NCI-H345 treated with DMSO at 0.1 percent for 48 hours (cell line): ENCODE measurements around the gene MCC.

ENCODE experiments used
- DNase-seq: peaks from one replicate; lab custom pipeline; 2025; ENCODE audit not compliant: unreplicated experiment; lab: John Stamatoyannopoulos, UW

Gene MCC

DNA sequence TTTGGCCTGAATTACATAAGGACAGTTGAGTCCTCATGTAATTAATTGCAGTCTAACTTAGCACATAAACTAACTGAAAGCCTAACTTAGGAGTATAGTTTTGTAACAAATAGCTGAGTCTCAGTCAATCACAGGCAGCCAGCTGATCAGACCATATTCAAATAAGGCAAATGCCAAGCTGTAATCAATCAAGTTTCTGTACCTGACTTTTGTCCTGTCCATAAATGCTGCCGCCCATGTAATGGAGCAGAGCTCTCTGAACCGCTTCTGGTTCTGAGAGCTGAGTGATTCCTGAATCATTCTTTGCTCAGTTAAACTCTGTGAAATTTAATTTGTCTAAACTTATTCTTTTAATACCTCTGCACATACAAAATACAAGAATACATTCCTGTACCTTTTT lies 158.3 kb downstream of the MCC start:
- no peak for DNase-seq

DNA sequence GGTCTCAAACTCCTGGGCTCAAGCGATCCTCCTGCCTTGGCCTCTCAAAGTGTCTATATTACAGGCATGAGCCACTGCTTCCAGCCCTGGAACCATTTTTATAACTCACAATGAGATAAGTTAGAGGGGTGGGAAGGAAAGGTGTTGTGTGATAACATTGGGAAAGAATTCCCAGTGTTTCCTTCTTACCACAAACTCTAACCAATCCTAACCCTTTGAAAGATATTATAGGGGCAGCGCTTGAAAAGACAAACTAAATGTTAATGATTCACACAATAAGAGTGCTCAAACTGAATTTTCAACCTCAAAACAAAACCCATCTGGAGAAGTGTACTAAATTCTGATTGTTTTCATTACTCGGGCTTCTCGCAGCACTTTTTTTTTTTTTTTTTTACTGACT lies 163.2 kb downstream of the MCC start:
- no peak for DNase-seq

GRCh38 chr5:113321276-113321675 lies 167.0 kb downstream of the MCC start:
- no peak for DNase-seq

GRCh38 chr5:113320273-113320780 lies 167.9 kb downstream of the MCC start:
- DNase-seq, result no peak

DNA sequence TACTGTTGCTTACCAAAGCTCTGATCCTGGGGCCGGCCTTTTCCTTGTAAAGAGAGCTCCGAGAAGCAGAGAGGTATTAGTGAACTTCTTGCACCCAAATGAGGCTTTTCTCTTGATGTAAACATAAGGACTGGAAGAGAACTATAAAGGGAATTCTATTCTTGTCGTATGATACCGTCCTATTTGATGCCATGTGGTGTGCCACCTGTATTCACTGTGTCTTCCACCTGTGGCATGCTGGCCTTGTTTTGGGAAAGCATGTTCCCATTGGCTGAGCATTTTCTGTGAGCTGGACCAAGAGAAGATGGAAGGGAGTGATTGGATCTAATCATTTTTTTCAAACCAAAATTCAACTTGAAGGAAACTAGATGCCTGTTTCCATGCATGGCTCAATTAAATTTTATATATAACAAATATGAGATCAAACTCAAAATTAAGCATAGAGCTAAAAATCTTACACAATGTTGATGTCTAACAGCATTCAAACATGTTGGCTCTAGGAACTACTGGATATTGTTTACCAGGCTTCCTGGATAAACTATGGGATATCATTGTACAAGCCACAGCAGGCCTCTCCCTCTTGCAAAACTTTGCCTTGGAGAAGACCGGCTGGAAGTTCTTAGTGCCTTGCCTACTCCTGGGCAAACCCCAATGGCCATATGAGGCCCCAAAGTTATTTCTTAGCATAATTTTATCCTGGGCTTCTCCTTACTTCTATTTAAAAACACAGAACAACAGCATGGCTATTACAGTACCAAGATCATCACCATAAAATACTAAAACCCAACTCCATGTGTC lies 168.8 kb downstream of the MCC start:
- DNase-seq, result no peak

DNA sequence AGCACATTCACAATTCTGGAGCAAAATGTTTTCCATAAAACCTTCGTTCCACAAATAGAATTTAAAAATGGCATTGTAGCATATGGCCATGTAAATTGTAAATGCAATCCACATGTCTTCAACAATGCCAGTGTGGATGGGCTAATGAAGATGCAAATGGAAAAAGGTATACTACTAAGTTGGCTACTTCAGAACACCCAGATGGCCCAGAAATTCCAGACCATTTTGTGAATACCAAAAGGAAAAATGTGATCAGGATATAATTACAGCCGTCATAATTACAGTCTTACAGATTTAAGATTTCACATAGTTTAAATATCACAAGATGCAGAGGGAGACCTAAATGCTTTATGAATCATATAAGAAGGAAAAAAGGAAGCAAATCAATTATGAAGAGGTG lies 170.6 kb downstream of the MCC start:
- DNase-seq, result no peak

DNA sequence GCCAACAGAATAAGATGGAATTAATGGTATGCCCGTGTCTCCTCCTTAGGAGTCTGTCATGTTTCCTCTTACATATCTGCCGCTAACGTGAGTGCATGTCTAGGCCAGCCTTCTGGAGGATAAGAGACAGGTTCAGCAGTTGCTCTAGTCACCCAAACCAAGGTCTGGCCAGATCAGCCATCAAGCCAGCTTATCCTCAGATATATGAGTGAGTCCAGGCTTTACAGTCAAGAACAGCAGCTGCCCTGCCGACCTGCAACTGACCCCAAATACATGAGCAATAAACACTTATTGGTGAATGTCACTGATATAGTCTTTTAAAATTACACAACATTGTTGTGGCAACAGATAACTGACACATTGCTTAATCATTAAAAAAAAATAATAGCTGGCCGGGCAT lies 177.0 kb downstream of the MCC start:
- no peak for DNase-seq

- DNase-seq, result no peak
Observed at GRCh38 chr5:113302120-113302519, 186.1 kb downstream of the MCC start.

- no peak for DNase-seq
Observed at GRCh38 chr5:113299591-113299990, 188.7 kb downstream of the MCC start.

DNA sequence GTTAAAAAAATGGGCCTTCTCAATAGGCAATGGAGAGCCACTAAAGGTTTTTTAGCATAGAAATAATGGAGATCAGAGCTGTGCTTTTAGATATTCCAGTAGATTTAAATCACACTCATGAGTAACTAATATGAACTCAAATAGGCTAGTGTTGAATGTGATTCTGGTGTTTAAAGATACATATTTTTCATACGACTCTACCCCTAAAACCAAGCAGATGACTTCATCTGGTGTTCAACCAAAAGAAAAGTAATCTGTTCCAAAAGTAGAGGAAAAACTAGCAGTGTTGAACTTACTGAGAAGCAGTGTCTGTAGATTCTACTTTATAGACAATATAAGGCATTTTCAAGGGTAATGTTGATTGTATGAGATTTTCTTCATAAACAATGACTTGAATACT lies 191.6 kb downstream of the MCC start:
- DNase-seq, result no peak

GRCh38 chr5:113295111-113295539 lies 193.1 kb downstream of the MCC start:
- DNase-seq, result no peak

GRCh38 chr5:113294311-113295110 lies 193.7 kb downstream of the MCC start:
- no peak for DNase-seq

DNA sequence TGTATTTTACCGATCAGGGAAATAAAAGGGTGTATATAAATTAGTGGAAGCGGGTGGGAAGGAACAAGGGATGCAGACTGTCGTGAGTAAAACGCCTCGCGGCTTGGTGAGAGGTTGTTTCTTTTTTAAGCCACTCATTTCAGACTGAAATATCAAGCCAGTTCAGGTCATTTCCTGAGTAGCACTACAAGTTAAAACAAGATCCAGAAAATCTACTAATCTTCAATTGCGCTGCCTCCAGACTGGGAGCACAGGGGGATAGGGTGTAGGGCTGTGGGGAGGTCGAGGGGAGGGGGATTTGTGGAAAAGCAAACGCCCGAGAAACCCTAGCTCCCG lies 194.3 kb downstream of the MCC start:
- no peak for DNase-seq

DNA sequence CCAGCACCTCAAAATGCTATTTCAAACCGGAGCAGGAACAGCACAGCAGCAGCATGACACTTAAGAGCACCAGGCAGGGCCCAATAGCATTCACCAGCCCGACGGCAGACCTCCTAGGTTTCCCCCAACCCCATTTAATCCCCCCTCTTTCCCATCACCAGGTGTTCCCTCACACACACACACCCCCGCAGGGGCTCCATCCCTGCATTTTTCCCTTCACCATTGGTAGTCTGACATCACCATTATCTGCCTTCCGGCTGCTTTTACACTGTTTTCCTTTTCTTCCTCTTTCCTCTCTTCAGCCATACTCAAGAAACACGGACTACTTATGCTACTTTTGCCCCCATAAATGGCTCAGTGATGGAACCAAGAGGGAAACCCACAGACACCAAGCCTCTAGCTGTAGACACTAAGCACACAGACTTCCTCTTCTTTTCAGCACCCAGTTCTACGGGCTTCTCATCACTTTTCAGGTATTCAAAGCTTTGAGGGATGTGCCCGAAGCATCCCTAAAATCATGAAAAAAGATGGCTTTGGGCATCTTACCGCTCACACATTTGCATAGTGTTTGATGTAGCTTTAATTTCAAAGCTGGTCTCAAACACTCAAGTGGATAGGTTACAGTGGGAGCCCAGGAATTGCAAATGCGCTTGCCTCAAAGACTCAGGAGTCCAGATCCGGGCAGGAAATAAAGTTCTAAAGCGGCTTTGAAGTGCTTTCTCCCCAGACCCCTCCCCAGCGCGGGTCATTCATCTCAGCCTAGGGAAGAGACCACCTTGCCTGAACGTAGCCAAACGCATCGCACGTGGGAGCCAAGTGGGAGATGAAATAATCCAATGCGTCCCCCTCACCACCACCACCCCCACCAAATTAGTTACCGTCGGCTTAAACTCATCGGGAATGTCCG lies 194.9 kb downstream of the MCC start:
- no peak for DNase-seq

- DNase-seq, result no peak
Observed at GRCh38 chr5:113292462-113292861, 195.8 kb downstream of the MCC start.

DNA sequence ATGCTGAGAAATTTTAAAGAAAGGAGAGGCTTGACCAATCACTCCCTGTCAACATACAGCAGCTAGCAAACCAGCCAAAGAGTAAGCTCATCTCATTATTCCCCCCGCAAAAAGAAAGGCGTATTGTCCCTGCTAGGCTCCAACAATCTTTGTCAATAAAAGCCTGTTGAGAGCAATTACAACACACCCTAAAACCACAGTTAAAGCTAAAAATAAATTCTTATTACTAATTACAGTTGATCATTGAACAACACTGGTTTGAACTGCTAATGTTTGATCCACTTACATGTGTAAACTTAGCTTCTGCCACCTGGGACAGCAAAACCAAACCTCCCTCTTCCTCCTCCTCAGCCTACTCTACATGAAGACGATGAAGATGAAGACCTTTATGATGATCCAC lies 204.7 kb downstream of the MCC start:
- no peak for DNase-seq

DNA sequence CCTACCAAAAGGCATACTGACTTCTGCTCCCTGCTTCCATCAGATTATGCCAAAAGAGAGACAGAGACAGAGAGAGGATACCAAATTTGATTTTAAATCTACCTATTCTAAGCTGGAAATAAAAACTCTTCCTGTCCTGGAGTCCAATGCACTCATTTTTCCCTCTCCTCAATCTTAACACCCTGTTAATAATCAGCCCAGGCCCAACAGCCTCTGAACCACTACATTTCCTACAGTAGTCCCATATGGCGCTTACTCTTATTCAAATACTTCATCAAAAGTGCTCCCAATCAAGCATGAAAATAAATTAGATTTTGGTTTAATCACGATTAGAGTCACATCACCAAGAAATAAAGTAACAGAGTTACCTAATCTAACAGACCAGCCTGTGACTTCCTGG lies 205.8 kb downstream of the MCC start:
- DNase-seq, result no peak

GRCh38 chr5:113281194-113281593 lies 207.1 kb downstream of the MCC start:
- DNase-seq, result no peak

- DNase-seq, result no peak
Observed at GRCh38 chr5:113280541-113280940, 207.7 kb downstream of the MCC start.

GRCh38 chr5:113278976-113279375 lies 209.3 kb downstream of the MCC start:
- DNase-seq, result no peak

DNA sequence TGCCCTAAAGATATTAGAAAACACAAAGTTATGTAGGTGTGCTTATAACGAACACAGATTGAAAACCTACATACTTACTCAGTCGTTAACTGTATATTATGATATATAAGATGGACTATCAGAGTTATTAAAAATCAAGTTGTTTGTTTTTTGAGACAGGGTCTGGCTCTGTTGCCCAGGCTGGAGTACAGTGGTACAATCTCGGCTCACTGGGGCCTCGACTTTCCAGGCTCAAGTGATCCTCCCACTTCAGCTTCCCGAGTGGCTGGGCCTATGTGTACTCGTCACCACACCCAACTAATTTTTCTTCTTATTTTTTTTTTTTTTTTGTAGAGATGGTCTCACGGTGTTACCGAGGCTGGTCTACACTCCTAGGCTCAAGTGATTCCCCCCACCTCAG lies 211.8 kb downstream of the MCC start:
- no peak for DNase-seq
